Measurements from ENCODE around the gene SLC6A11.
A peak's percentile ranks its signal among the peaks of the same experiment; 100 is the strongest.

The SLC6A11 gene

DNA sequence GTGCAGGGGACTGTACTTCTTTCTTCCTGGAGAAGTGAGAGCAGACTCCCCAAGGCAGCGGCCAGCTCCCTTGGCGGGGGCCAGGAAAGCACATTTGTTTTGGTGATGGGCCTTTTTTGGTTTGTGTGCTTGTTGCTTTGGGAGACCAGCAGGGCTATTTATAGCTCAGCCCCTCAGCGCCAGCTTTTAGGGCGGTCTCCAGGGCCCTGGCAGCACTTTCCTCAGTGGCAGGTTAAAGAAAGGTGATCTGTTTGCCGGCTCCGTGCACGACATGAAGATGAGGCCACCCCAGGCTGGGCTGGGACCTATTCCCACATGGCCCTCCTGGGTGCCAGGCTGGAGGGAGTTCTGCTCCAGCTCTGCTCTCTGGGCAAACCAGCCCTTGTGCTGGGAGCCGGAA, 21.8 kb downstream of the SLC6A11 start:
- no peak for DNase-seq (ENCODE audit: extremely low read depth in 1 of 2, low read depth in 1 of 2)

DNA sequence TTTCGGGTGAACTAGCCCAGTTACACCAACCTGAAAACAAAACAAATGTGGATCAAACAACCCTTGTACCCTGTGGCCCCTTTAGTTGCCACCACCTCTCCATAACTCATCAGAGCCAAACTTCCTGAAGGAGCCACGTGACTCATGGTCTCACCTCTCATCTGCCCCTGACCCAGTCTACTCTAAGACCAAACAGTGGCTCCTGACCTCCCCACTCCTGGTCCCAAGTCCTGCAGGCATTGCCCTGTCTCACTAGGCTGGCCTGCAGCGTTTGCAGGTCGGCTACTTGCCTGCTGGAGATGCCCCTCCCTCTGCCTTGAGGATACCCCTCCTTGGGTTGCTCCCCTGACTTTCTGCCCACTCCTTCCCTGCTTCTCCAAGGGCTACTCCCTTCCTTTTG, 23.1 kb downstream of the SLC6A11 start:
- no peak for DNase-seq (ENCODE audit: extremely low read depth in 1 of 2, low read depth in 1 of 2)

DNA sequence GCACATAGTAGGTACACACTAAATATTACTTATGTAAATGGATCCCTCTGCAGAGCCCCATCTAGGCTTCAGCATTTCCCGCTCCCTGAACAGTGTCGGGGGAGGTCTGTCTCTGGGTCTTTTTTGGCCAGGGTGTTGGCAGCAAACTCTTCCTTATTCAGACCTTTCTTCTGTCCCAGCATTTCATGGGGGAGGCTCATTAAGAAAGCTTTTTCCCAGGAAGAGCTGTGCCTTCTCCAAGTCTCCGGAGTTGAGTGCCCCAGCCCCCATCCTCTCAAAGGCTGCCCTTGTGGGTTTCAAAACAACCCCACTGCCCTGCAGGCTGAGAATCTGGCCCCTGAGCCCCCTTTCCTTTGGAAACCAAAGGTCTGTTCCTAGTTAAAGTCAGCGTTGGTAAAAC, 25.1 kb downstream of the SLC6A11 start:
- no peak for DNase-seq (ENCODE audit: extremely low read depth in 1 of 2, low read depth in 1 of 2)

DNA sequence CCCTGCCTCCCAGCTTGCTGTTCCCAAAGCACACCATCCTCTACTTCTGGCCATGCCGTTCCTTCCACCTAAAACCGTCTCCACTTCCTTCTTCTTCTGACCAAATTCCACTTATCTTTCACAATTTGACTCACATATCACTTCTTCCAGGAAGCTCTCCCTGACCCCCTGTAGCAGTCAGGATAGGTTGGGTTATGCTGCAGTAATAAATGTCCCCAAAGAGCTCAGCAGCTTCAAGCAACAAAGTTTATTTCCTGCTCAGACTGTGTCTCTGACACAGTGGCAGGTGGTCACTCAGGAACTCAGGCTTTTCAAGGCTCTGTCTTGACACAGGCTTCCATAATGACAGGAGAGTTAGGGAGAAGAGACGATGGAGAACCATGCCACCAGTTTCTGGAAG, 27.4 kb downstream of the SLC6A11 start:
- no peak for DNase-seq (ENCODE audit: extremely low read depth in 1 of 2, low read depth in 1 of 2)

GRCh38 chr3:10845001-10845761, 29.2 kb downstream of the SLC6A11 start:
- no peak for DNase-seq (ENCODE audit: extremely low read depth in 1 of 2, low read depth in 1 of 2)

DNA sequence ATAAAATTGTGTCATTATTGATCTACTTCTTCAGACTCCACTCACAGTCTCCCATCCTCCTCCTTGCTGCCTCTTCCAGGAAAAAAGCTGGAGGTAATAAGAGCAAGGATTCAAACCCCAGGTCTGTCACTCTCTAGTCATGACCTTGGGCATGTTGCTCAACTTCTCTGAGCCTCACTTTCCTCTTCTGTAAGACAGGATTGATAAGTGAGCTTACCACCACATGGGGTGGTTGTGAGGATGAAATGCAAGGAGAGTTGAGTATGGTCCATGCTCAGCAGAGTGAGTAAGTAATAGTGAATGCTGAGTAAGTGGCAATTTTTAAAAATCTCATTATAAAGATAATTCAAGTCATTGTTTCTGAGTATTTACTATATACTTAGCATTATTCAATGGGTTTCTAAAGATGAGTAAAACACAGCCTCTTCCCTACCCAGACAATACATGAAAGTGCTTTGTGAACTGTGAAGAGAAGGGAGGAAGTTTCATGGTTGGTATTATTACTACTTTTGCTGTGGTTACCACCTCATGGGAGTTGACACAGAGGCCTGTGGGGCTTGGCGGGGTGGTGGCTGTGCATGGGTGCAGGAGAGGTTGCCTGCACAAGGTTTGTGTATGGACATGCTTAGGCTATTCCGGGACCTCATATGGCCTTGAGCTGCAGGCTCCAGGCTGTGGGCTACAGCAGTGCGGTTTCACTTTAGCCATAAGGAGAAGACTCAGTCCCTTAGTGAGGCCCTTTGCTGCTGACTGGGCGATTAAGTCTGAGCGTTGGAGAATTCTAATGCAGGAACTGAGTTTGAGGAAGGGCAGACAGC, 30.0 kb downstream of the SLC6A11 start:
- DNase-seq (ENCODE audit: extremely low read depth in 1 of 2, low read depth in 1 of 2): no peak

GRCh38 chr3:10846657-10846975, 30.6 kb downstream of the SLC6A11 start:
- no peak for DNase-seq (ENCODE audit: extremely low read depth in 1 of 2, low read depth in 1 of 2)

- peak; percentile 8 to 24 for DNase-seq (ENCODE audit: extremely low read depth in 1 of 2, low read depth in 1 of 2)
These were observed 32.2 kb downstream of the SLC6A11 start for GRCh38 chr3:10848261-10848660.

DNA sequence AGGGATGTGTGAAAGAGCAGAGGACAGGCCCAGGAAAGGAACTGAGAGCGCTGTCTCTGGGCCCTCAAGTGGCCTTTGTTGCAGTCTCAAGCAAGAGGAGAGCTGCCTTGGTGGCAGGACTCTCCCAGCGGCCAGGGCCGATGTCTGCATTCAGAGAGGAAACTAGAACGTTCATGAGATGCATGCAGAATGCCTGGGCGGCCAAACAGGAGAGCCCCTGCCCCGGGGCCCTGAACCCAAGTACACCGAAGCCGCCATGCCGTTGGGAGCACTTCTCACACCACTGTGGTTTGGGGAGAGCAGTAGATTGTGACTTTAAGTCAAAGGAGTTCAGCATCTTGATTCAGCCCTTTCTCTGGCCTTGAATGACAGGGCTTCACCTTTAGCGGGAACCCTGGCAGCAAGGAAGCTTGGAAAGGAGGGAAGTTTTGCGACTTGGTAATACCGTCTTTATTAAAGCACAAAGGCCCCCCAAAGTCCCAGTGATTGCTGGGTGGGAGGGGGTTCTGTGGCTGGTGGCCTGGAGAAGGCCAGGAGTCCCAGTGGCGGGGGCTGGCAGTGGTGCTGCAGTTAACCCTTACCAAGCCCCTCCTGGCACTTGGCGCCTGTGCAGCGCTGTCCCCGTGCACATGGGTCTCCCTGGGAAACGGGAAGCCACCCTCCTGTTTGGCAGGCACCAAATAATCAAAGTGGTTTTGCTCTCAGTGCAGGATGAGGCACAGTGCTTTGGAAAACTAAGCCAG, 36.2 kb downstream of the SLC6A11 start:
- DNase-seq (ENCODE audit: extremely low read depth in 1 of 2, low read depth in 1 of 2): no peak

GRCh38 chr3:10855083-10855870, 39.2 kb downstream of the SLC6A11 start:
- no peak for DNase-seq (ENCODE audit: extremely low read depth in 1 of 2, low read depth in 1 of 2)

- DNase-seq (ENCODE audit: extremely low read depth in 1 of 2, low read depth in 1 of 2): no peak
These were observed 40.0 kb downstream of the SLC6A11 start for GRCh38 chr3:10855871-10856662.

DNA sequence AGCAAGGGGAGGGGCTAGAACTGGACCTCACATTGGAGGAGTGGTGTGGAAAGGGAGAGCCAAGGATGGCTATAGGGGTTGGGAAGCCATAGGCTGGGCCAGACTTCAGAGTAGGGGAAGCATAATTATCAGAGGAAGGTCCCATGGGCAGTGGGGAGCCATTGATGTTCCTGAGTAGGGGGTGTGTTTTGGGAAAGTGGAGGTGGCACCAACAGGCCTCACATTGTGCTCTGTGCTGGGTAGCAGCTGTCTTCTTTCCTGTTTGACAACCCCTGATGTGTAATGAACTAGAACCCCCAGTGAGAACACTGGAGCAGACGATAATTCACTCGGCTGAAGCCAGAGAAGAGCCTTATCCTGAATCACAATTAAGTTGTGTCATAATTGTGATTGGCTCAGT, 41.2 kb downstream of the SLC6A11 start:
- no peak for DNase-seq (ENCODE audit: extremely low read depth in 1 of 2, low read depth in 1 of 2)

- no peak for DNase-seq (ENCODE audit: extremely low read depth in 1 of 2, low read depth in 1 of 2)
These were observed 42.1 kb downstream of the SLC6A11 start for GRCh38 chr3:10858091-10858490.

DNA sequence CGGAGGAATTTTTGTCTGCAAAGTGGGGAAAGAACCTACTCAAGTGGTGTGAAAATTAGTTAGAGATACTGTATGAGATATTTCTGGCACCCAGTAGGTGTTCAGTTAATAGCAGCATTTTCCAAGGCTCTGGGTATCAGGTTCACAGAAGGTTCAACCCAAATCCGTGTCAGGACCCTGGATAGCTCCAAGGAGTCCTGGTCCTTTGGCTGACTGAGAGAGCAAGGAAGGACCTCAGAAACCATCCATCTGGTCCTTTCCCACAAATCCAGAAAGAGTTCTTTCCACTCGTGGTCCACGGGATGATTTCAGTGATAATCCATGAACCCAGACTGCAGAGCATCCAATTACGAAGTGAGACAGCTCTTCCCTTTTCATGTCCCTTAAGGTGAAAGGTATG, 51.4 kb downstream of the SLC6A11 start:
- DNase-seq (ENCODE audit: extremely low read depth in 1 of 2, low read depth in 1 of 2): no peak

DNA sequence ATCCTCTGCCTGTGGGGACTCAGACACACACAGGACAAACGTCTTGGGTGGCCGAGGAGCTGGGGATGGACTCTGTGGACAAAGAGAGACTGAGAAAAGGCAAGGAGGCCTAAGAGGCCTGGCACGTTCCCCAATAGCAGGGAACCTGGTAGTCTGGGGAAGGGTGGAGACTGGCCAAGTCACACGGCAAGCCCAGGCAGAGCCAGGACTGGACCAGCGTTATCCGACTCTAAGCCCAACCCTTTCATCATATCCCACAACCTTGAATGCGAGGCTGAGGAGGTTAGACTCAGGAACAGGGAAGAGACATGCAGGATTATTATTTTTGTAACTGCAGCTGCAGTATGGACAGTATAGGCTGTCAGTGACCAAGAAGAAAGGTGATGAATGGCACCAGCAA, 53.4 kb downstream of the SLC6A11 start:
- DNase-seq (ENCODE audit: extremely low read depth in 1 of 2, low read depth in 1 of 2): no peak

DNA sequence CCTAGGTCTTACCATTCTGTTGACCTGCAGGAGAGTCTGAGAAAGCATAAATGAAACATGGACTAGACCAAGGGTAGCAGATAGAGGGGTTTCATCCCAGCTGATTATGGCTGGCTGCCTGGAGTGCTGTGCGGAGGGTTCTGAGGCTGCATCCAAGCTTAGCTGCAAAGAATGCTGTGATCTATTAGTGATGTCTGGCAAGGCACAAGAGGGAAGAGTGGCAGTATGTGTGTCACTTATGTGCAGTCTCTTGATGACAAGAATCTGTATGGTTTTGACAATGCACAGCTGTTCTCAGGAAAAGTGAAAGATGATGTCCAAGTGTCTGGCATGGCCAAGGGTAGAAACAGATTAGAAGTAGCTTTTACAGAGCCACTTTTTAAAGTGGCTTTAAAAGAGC, 54.3 kb downstream of the SLC6A11 start:
- DNase-seq (ENCODE audit: extremely low read depth in 1 of 2, low read depth in 1 of 2): no peak

DNA sequence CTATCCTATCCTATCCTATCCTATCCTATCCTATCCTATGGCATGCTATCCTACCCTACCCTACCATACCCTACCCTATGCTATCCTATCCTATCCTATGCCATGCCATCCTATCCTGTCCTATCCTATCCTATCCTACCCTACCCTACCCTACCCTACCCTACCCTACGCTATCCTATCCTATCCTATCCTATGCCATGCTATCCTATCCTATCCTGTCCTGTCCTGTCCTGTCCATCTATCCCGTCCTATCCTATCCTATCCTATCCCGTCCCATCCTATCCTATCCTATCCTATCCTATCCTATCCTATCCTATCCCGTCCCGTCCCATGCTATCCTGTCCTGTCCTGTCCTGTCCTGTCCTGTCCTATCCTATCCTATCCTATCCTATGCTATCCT, 57.4 kb downstream of the SLC6A11 start:
- DNase-seq (ENCODE audit: extremely low read depth in 1 of 2, low read depth in 1 of 2): no peak

DNA sequence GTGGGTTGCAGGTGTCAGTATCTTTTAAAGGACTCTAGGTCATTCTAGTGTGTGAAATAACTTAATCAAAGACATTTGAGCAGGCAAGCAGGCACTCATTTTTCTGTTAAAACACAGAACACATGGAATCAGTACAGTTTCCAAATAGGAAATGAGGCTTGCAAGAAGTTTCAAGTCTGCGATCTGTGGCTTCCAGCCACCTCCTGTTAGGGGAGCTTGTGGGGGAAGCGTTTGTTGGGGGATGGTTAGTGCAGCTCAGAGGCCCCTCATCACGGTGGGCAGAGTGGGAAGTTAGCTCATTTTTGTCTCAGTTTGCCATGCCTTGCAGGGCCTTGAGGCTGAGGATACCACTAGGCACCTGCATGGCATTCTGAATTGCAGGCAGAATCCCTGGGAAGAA, 59.9 kb downstream of the SLC6A11 start:
- DNase-seq (ENCODE audit: extremely low read depth in 1 of 2, low read depth in 1 of 2): no peak

GRCh38 chr3:10876661-10877060, 60.6 kb downstream of the SLC6A11 start:
- DNase-seq (ENCODE audit: extremely low read depth in 1 of 2, low read depth in 1 of 2): no peak

DNA sequence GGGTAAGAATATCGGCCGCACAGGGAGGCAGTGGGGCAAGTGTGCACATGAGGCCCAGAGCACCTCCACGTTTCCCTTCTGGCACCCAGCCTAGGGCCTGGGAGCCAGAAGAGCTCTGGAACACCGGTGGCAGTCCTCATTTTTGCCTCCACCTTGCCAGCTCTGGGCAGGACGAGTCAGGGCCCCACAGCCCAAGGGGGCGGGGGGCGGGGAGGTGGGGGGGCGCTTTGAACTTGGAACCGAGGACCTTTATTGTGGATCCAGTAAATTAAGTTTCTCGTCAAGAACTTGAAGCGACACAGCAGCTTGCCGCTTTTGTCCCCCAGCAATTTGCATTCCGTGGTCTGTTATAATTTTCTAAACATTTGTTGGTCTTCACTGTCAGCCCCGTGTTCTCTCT, 66.8 kb downstream of the SLC6A11 start:
- no peak for DNase-seq (ENCODE audit: extremely low read depth in 1 of 2, low read depth in 1 of 2)

Measured in stimulated activated CD8-positive, alpha-beta memory T cell treated with anti-CD3 and anti-CD28 coated beads, Interleukin-7, amount 100 ng/mL, for 48 hours (primary cell).